HuH-7 (cell line): ENCODE data around the gene SPATS2L.

Experiments used
- DNase-seq: peaks from one replicate; pipeline ENCODE4 v3.0.0; 2011; ENCODE audit warnings: low spot score

The SPATS2L gene

DNA sequence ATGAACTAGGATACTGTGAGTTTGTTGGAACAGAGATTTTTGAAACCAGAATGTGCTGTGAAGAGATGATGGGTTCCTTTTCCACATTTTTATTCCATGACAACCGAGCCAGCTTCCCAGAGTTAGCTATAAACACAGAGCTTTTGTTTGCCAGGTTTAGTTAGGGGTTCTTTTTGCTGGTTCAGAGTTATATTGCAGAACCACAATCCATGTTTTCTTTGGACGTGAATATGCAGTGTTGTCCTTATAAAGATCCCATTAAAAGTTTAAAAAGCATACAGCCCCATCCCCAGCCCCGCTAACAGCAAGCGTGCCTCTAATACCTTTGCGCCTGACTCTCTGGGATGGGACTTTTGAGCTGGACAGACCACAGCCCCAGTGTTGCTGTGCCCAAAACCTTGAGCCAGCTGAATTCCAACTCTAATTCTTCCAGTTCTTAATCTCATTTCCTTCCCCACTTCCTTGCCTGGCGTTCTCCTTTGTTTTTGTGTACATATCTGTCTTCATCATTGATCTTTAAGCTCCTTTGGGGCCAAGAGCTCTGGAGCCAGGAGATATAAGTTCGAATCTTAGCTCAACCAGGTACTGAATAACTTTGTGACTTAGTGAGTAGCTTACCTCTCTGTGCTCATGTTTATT, 72.3 kb downstream of the SPATS2L start:
- no peak for DNase-seq

GRCh38 chr2:200379481-200380090, 73.1 kb downstream of the SPATS2L start:
- DNase-seq: no peak

DNA sequence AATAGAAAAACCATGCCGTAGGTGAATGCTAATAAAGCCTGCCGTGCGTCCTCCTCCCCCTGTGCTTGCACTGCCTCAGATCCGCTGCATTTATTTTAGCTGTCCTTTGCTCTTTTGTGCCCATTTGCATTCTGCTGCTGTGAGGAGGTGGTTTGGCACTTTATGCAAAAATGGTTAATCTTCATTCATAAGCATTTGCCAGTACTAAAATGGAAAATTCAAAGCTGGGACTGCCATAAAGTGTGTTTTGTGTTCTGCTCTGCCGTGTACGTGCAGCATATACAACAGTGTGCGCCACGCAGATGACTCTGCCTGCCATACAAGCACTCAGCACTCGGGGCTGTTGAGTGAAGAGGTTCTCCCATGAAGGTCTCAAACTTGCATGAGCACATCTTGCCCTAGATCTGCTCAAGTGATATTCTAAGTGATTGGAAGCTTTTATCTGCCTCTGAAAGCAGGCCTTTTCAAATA, 73.6 kb downstream of the SPATS2L start:
- no peak for DNase-seq

DNA sequence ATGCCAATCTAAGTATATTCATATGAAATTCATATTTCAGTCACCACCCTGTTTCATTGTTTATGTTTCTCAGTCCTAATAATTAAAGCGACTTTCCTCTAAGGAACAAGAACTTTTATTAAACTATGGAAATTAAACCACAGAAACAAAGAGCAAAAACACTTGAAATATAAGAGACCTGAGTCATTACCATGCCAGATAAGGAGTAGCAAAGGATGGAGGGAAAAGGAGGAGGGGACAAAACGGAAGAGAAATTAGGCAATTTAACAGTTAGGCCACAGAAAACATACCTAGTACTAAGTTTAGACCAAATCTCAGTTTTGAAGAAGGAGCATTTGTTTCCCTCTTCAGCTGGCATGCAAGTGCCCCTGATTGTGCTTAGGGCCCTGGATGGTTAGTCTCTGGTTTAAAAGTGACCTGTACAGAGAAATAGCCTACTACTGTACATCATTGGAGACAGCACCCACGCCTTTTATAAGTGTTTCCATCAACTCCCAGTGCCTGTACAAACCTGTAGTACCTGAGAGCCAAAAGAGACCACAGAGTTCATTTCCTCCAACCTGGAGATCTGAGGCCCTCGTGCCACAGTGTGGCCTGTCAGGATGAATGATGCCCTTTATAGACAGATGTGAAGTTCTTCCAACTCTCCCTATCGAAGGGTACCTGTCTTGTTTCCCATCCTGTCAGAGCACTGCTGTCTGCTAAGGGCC, 74.5 kb downstream of the SPATS2L start:
- no peak for DNase-seq

GRCh38 chr2:200382874-200383273, 76.4 kb downstream of the SPATS2L start:
- no peak for DNase-seq

DNA sequence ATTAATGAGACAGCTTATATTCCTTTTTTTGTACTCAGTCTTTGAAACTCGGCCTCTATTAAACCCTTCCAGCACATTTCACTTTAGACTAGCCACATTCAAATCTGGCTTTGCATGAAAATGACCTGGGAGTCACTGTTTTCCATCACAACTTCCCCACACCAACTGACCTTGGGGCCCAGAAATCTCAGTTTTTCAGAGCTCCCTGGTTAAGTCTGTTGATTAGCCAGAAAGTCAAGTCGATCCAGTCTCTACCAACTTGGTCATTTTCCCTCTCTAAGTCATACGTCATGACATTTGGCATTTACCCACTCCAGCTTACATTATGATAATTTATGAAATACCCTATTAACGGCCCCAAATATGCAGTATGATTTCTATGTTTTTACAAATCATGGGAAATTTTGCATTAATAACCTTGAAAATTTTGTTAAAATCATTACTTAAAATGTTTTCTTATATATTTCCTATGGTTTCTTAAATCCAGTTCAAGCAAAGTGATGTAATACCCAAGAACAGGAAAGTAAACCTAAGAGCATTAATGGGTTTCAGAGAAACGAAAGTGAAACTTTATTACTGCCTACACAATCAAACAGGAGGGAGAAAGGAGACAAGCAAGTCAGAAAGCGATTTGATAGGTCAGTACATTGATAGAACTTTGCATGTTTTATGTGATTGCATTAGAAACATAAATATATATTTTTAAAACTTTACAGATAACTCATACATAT, 77.1 kb downstream of the SPATS2L start:
- DNase-seq: no peak

GRCh38 chr2:200385063-200385635, 78.7 kb downstream of the SPATS2L start:
- DNase-seq: no peak

DNA sequence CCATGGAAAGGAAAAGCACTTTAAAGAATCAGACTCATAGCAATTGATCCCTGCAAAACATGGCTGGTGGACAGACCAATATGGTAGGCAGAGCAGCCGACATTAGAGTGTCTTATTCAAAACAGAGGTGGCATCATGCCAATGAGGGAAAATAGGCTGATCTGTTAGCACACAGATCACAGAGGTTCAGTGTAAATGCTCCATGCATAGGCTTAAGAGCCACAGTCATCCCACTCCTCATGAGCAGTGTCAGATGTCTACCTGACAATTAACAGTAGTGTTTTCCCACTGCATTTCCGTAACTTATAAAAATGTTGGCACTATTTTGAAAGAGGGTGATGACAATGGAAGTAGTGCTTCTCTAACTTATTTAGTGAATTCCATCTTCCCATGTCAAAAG, 86.7 kb downstream of the SPATS2L start:
- DNase-seq: no peak

- no peak for DNase-seq
These were observed 87.6 kb downstream of the SPATS2L start for GRCh38 chr2:200394045-200394444.

DNA sequence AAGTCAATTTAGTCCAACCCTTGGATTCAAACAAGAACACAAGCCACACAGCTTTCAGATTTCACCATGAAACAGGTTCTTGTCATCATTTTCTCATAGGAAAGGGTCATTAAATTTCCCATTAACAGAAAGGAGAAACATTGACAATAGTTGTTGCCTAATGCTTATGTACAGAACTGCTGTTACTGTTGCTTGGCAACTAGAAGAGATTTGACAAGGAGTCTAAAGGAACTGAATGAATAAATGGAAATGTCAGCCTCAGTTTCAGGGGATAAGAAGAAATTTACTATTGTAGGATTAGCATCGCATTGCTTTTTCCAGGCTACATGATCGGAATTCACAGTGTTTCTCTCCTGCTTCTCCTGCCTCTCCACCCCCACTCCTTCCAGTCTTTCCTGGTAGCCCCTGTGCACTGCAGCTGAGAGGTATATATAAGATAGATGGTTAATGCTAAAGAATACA, 90.3 kb downstream of the SPATS2L start:
- no peak for DNase-seq

- no peak for DNase-seq
These were observed 91.3 kb downstream of the SPATS2L start for GRCh38 chr2:200397785-200398184.

DNA sequence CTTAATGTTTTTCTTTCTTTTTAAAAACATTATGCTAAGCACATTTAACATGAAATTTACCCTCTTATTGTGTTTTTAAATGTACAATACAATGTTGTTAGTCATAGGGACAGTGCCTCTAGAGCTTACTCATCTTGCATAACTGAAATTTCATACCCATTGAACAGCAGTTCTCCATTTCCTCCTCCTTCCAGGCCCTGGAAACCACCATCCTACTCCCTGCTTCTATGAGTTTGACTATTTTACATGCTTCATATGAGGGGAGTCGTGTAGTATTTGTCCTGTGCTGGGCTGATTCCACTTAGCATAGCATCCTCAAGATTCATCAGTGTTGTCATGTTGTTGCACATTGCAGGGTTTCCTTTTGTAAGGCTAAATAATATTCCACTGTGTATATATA, 92.6 kb downstream of the SPATS2L start:
- no peak for DNase-seq

DNA sequence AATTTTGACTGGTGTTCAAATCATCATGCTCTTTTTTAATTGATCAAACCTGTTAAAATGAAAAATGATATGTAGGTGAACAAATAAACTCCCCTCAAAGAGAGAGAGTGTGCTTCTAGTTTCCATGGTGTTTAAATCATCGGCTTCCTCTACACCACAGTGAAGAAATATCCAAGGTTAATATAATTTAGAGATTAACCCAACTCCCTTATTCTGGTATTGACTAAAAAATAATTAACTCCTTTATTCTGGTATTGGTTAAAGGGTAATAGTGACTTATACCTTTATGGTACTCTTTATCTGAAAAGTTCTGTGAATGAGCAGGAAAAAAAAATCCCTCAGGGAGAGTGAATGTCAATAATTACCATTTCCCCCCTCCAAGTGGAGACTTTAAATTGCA, 93.1 kb downstream of the SPATS2L start:
- no peak for DNase-seq

GRCh38 chr2:200403814-200404213, 97.3 kb downstream of the SPATS2L start:
- no peak for DNase-seq

DNA sequence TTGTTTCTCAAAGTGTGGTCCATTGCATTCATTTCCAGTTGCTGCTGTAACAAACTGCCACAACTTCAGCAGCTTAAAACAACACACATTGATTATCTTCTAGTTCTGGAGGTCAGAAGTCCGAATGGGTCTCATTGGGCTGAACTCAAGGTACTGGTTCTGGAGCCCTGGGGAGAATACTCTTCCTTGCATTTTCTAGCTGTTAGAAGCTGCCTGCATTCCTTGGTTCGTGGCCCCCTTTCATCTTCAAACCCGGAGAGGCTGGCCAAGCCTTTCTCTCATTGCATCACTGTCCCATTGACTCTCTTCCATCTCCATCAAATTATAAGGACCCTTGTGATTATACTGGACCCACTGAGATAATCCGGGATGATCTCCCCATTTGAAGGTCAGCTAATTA, 98.1 kb downstream of the SPATS2L start:
- DNase-seq: no peak

DNA sequence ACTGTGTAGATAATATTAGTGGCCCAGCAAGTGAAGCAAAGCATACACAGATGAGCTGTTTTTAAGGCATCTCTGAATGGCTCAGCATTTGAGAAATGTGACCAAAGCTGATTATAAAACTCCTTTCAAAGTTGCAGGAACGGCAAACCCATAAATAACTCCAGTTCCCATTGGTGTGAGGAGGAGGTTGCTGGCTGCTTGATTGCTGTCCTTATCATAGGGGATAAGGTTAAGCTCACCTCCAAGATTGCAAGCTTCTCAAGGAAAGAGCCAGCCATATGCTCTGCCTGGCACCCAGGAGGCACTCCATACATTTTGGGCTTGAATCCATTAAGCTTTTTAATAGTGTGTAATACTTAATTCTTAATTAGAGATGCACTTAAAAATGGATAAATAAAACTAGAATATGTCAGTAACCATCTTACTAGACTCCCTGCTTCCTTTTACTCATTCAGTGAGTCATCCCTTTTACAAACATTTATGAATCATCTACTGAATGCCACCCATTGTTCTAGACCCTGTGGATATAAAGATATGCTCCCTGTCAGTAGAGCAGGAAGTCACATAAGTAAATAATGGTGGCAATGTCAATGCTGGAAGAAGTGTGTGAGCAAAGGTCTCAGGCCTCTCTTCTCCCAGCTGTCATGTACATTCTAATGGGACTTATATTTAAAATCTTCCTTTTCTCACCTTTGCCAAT, 99.3 kb downstream of the SPATS2L start:
- DNase-seq: peak; percentile 48

- no peak for DNase-seq
These were observed 99.9 kb downstream of the SPATS2L start for GRCh38 chr2:200406379-200406778.

DNA sequence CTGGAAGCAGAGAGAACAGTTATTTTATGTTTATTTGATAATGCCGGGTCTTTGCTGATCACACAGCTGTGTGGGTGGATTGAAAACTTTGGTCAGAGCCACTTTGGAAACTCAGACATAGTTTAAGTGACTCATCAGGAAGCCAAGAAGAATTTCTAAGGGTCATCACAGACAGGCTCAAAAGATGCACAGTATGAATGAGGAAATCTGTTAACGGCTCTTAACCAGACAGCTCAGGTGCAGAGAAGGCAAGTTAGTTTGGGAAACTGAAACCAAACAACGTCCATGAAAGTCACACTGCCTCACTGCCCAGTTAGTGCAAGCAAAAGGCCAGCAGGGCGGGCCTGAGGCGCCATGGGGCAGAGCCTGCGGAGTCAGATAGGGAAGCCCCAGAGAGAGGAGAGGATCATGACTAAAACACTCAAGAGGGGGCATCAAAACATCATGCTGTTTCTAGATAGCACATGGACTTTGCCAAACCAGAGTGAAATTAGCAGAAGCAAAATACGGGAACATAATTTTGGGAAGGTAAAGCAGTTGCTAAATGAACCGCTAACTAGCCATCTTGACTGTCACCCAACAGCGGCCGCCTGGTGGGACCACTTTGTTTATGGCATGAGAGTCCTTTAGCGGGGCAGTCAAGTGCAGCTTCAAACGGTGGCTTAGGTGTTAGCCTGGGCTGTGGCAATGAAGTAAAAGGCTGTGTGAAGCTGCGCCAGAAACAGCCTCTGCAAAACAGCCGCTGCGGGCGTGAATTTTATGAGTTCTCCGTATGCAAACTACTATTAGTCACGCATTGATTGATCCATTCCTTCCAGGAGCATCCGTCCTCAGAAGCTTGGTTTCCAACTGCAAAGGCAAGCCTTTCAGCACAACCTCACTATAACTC, 102.2 kb downstream of the SPATS2L start:
- DNase-seq: no peak

GRCh38 chr2:200411831-200412230, 105.3 kb downstream of the SPATS2L start:
- no peak for DNase-seq

GRCh38 chr2:200414367-200414766, 107.9 kb downstream of the SPATS2L start:
- DNase-seq: no peak

DNA sequence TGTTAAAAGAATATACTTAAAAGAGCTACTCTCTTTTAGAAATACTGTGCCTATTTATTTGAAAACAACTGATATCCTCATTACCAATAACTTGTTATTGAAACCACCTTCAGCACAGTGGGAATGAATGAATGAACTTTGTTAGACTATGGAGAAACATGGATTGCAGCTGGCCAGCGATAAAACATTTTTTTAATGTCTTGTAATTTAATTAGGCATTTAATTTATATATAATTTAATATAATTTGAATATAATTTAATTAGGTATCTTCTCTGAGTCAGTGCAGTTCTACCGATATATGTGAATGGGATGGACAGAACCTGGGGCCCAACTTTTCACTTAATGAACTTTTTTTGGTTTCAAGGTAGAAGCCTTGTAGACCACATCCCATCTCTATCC, 109.0 kb downstream of the SPATS2L start:
- DNase-seq: no peak
